ENCODE measurements around the gene NKG7. TPM values are rescaled to one million over a fixed set of nuclear protein-coding genes. Genes with fewer than 3 reads are reported as not detected.

The NKG7 gene
- total RNA-seq, 2 experiments from 2014 or later = 263 TPM

Other genes with a start within 250 kb of the NKG7 start
- 1 to 10 TPM; 1.3 to 2.0 TPM for gene SIGLEC9, start 247.7 kb downstream of the NKG7 start, total RNA-seq
- under 1 TPM; 0.33 to 0.40 TPM for gene SIGLEC7, start 230.4 kb downstream of the NKG7 start, total RNA-seq
- gene CD33, start 147.6 kb downstream of the NKG7 start, total RNA-seq = 10 to 100 TPM in 1 of 2 experiments, 1 to 10 TPM in 1; 7.7 to 10.6 TPM
- not detected for gene SIGLECL1, start 121.6 kb downstream of the NKG7 start, total RNA-seq
- gene IGLON5, start 61.0 kb downstream of the NKG7 start, total RNA-seq = under 1 TPM in 1 of 2 experiments, not detected in 1; 0.11 TPM
- under 1 TPM; 0.62 to 0.94 TPM for gene VSIG10L, start 30.5 kb downstream of the NKG7 start, total RNA-seq
- 100 to 1,000 TPM; 121 to 124 TPM for gene ETFB, start 6.3 kb downstream of the NKG7 start, total RNA-seq
- gene CLDND2, start 3.7 kb downstream of the NKG7 start, total RNA-seq = 10 to 100 TPM; 11.6 to 13.4 TPM
- gene LIM2, start 15.3 kb upstream of the NKG7 start, total RNA-seq = not detected
- not detected for gene C19orf84, start 17.9 kb upstream of the NKG7 start, total RNA-seq
- gene SIGLEC10, start 45.0 kb upstream of the NKG7 start, total RNA-seq = under 1 TPM; 0.91 to 0.96 TPM
- gene SIGLEC8, start 85.8 kb upstream of the NKG7 start, total RNA-seq = not detected
- gene CEACAM18, start 105.9 kb upstream of the NKG7 start, total RNA-seq = not detected
- gene SIGLEC12, start 129.1 kb upstream of the NKG7 start, total RNA-seq = 1 to 10 TPM; 3.7 to 5.3 TPM
- gene SIGLEC6, start 159.0 kb upstream of the NKG7 start, total RNA-seq = not detected
- 10 to 100 TPM in 1 of 2 experiments, 1 to 10 TPM in 1; 9.5 to 15.6 TPM for gene ZNF175, start 198.6 kb upstream of the NKG7 start, total RNA-seq